ENCODE measurements around the gene PACSIN2.
A peak's percentile ranks its signal among the peaks of the same experiment; 100 is the strongest.

PACSIN2 gene

DNA sequence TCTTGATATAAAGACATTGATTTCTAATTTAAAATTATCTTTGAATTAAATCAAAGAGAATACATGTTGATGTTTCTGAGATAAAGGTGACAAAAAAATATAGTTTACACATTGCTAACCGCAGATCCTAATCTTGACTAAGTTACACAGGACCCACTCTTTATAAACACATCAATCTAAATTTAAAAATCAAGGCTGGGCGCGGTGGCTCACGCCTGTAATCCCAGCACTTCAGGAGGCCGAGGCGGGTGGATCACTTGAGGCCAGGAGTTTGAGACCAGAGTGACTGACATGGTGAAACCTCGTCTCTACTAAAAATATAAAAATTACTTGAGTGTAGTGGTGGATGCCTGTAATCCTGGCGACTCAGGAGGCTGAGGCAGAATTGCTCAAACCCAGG, 159.7 kb downstream of the PACSIN2 start:
- DNase-seq, result no peak

DNA sequence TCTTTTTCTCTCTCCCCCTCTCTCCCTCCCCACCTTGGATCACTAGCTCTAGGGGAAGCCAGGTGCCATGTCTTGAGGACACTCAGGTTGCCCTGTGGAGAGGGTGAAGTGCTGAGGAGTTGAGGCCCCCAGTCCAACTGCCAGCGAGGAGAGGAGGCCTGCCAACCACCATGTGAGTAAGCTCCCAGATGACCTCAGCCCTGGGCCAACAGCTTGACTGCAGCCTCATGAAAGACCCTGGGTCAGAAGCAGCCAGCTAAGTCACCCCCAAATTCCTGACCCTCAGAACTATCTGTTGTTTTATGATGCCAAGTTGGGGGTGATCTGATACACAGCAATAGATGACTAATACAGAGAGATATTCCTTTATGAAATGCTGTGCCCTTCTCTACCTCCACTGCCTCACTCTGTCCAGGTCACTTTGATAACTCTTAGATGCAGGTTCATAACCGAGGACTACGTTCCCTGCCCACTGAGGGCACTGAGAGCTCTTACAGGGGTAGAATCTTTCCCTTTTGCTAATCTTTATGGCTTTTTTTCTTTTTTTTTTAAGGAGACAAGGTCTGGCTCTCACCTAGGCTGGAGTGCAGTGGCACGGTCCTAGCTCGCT, 165.9 kb downstream of the PACSIN2 start:
- DNase-seq, result no peak

DNA sequence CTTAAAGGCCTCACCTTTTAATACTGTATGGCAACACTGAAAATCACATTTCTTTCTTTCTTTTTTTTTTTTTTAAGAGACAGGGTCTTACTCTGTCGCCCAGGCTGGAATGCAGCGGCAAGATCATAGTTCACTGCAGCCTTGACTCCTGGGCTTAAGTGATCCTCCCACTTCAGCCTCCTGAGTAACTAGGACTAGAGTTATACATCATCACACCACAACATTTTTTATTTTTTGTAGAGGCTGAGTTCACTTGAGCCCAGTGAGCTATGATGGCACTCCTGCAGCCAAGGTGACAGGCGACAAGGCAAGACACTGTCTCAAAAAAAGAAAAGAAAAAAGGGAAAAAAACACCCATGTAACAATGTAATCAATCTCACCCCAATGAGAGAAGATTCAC, 167.8 kb downstream of the PACSIN2 start:
- DNase-seq, result no peak

DNA sequence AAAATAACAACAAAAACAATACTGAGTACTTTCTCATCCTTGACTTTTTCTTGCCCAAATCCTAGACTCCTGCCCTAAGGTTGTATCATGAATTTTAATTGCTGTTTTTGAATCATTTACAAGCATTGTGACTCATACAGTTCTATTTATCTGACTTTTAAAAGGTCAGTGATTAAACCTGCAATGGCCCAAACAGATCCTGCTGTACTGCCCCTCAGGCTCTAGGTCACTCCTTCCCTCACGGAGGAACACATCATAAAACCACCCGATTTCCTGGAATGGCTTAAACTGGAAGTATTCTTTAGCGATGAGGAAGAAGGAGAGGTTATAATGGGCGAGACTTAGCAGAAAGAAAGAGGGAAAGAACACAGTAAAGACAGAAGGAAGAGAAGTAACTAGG, 170.2 kb downstream of the PACSIN2 start:
- DNase-seq, result peak in 1 of 3 donors; percentile 45

DNA sequence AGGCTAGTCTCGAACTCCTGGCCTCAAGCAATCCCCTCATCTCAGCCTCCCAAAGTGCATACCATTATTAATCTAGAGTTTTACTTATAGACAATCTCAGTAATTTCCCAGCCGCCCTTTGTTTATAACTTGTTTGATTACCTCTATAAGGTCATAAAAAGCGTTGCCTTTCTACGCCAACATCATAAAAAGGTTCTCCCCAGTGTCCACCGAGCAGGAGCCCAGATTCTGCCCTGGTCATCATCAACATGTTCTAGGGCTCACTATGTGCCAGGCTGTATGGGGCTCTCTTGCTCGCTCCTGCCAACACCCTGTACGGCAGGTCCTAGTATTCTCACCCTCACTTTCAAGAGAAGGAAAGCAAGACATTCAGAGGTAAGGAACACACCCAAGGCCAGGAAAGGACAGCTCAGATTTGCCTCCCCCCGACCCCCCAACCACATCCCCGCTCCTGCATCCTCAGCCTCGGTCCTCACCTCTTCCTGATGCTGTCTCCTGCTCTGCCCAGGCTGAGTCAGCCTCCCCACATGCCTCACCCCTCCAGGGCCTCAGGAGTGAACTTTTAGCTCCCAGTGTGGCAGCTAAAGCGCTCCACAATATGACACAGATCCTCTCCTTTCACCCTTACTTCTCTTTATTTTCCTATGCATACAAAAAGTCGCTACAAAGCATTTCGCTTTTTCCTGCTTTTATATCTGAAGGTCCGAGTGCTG, 172.1 kb downstream of the PACSIN2 start:
- no peak for DNase-seq

DNA sequence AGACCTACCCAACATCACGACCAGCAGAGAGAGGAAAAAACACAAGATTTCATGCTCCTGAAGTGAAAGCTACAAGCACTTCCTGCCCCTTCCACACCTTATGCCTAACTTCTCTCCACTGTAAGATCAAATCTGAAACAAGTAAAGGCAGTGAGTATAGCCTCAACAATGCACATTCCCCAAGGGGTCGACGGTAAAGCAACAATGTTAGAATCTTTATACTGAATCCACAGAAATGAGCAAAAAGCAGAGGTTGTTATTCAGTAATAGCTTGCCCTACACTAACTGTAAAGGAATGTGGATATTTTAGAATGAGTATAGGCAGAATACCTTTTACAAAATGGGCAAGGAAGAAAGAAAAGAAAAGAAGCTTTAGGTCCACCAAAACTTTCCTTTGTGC, 173.5 kb downstream of the PACSIN2 start:
- no peak for DNase-seq

DNA sequence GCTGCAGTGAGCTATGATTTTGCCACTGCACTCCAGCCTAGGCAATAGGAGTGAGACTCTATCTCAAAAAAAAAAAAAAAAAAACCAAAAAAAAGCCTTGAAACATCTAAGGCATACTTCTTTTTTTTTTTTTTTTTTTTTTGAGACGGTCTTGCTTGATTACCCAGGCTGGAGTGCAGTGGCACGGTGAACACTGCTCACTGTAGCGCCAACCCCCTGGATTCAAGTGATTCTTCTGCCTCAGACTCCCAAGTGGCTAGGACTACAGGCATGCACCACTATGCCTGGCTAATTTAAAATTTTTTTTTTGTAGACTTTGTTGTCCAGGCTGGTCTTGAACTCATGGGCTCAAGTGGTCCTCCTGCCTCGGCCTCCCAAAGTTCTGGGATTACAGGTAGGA, 177.4 kb downstream of the PACSIN2 start:
- DNase-seq, result no peak

DNA sequence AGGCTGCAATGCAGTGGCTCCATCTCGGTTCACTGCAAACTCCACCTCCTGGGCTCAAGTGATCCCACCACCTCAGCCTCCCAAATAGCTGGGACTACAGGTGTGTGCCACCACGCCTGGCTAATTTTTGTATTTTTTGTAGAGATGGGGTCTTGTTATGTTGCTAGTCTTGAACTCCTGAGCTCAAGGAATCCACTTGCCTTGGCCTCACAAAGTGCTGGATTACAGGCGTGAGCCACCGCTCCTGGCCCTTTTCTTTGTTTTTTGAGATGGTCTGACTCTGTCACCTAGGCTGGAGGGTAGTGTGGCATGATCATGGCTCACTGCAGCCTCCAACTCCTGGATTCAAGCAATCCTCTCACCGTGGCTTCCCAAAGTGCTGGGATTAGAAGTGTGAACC, 178.9 kb downstream of the PACSIN2 start:
- no peak for DNase-seq

DNA sequence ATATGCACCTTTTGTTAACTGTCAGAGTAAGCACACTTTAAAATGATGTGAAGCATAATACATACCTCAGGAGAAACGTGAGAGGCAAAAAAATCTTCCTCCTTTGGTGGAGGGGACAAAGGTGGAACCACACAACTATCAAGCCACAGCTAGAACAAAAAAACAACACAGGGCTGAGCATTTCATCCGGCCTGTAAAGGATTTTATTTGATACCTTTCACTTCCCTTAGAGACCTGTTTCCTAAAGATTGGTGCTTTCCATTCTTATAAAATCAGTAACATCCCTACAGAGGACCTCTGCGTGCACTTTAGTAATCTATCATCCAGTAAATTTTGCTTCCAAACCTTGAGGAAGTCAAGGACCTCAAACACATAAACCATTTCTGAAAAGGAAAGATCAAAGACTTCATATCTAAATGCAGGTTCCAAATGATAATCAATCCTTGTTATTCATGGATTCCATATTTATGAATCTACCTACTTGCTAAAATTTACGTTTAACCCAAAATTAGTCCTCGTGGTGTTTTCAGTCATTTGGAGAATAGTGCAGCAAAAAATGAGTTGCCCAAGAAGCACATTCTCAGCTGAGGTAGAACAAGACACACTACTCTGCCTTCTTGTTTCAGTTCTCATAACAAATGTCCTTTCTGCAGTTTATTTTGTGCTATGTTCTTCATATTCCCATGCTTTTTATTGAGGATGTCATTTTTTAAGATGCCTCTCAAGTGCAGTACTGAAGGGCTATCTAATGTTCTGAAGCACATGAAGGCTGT, 180.6 kb downstream of the PACSIN2 start:
- no peak for DNase-seq

DNA sequence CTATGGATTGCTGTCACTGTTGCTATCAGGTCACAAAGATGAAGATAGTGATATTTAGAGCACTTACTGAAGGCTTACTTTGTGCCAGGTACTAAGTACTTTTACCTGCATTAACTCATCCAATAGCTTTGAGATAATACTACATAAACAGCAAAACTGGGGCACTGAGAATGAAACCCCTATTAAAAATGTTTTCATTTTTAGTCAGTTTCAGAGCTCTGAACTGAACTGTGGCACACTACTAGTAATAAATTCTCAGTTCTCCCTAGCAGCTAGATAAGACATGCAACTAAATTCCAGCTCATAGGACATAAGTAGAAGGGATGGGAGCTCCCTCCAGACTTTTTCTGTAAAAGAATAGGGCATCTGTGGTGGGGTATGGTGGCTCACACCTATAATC, 181.8 kb downstream of the PACSIN2 start:
- no peak for DNase-seq

DNA sequence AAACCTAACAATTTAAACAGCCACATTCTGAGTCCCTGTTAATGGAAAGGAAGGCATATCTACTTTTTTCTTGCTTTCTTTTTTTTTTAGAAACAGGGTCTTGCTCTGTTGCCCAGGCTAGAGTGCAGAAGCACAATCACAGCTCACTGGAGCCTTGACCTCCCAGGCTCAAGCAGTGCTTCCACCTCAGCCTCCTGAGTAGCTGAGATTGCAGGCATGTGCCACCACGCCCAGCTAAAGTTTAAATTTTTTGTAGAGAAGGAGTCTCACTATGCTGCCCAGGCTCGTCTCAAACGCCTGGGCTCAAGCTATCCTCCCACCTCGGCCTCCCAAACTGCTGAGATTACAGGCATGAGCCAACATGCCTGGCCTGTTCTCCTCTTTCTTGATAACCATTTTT, 183.2 kb downstream of the PACSIN2 start:
- no peak for DNase-seq

DNA sequence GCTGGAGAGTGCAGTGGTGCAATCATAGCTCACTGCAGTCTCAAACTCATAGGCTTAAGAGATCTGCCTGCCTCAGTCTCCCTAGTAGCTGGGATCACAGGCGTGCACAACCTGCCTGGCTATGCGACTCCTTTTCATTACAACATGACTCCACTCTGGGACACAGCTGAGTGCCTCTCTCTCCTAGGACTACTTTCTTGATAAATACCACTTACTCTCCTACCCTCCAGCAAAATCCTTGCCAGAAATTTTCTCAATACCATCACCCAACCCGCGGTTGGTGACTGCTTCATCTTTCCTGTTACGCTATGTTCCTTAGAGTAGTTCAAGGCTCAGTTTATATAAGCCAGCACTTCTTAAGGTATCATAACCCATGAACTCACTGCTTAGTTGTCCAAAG, 184.8 kb downstream of the PACSIN2 start:
- no peak for DNase-seq

DNA sequence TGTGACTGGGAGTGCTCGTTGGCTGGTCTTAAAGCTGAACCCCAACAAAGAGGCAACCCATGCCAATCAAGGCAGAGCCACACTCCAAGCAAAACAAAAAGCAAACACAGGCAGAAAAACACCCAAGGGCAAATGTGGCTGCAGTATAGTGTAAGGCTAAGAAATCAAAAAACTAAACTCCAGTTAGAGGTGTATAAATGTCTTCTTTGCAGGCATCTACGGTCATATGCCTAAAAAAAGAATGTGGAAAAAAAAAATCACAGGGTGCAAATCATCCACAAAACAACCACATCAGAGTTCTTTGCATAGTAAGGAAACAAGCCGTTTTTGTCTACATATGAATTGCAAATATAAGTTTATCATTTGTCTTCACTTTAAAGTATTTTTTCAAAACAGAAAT, 185.6 kb downstream of the PACSIN2 start:
- no peak for DNase-seq

DNA sequence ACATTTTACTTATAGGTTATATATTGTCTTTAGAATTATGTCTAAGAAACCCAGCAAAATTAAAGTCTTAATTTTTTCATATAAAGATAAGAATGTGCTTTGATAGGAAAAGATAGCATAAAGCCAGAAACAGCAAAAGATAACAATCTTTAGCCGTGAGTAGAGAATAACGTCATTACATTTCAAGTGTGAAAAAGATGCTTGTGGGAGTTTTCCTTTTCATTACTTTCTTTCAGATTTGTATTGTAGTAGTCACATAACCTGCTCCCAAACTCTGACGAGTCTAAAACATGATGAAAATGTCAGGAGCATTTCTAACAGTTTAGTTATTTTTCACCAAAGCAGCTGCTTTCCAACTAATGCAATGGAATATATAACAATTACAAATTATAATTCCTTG, 189.2 kb downstream of the PACSIN2 start:
- DNase-seq, result no peak

DNA sequence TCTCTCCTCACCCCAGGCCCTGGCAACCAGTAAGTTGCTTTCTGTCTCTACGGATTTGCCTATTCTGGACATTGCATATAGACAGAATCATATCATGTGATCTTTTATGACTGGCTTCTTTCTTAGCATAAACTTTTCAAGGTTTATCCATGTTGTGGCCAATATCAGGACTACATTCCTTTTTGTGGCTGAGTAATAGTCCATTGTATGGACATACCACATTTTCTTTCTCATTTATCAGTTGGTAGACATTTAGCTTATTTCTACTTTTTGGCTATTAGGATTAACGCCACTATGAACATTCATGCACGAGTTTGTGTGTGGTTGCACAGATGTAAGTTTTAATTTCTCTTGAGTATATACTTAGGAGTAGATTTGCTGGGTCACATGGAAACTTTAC, 193.6 kb downstream of the PACSIN2 start:
- DNase-seq, result no peak

DNA sequence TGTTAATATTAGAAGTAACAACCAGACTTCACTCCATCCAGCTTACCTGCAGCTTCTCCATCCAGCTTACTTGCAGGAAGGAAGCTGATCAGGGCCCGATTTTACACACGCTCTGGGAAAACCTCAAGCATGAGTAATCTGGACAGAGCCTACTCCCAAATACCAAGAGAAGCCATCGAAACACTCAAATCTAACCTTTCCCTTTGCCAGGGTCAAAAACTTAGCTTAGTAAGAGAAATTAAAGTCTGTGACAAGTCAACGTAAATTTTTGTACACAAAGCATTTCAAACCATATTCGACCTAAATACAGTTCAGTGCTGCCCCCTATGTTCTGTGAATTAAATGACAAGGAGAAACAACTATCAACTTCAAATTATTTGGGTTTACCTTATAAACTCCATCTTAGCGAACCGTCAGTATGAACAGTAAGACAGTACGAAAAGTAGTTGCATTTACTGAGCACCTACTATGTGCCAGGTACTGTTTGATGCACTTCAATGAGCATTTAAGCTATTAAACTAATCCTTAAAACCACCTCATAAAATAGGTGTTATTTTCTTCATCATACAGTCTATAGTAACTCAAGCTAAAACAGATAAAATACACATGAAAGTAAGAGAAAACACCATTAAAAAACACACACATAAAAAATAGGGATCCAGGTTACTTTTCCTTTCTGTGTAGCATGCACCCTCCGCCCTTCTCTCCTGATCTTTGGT, 194.7 kb downstream of the PACSIN2 start:
- peak; percentile 35 to 54 (median 50) for DNase-seq
